GM23338 (cell line): ENCODE measurements around the gene NAT8L.

Source experiments
- CREB1 ChIP-seq: fragments of 250-450 bp; sonication (Bioruptor Pico); IDR thresholded peaks from 2 replicates; pipeline ENCODE4 v1.5.0; 2020; ENCODE audit warnings: low read depth, mild to moderate bottlenecking, moderate library complexity
- CTCF ChIP-seq, 2 experiments: fragments of 200-600 bp in 1 of 2; sonication (generic) in 1 of 2; conservative IDR thresholded peaks; 2 replicates each; pipeline versions ENCODE4 v1.5.1 to v1.6.1; 2016 to 2017; ENCODE audit warnings: antibody characterized with exemption in 2 of 2, low read depth in 2 of 2, mild to moderate bottlenecking in 2 of 2, moderate library complexity in 1 of 2
- ETS1 ChIP-seq: IDR thresholded peaks from 2 replicates; pipeline ENCODE4 v1.6.1; 2016; ENCODE audit warnings: antibody characterized with exemption
- EZH2 ChIP-seq: fragments of 200-600 bp; sonication (generic); IDR thresholded peaks from one replicate; pipeline ENCODE4 v1.8.0; 2017; ENCODE audit warnings: antibody characterized with exemption, mild to moderate bottlenecking, low read depth; ENCODE audit not compliant: unreplicated experiment
- EZH2phosphoT487 ChIP-seq: fragments of 200-600 bp; sonication (generic); IDR thresholded peaks from one replicate; pipeline ENCODE4 v1.8.1; 2018; ENCODE audit warnings: antibody characterized with exemption; ENCODE audit not compliant: unreplicated experiment
- JUNB ChIP-seq: IDR thresholded peaks from one replicate; pipeline ENCODE4 v1.6.1; 2016; ENCODE audit warnings: antibody characterized with exemption; ENCODE audit not compliant: unreplicated experiment
- NANOG ChIP-seq: IDR thresholded peaks from 2 replicates; pipeline ENCODE4 v1.6.1; 2016; ENCODE audit warnings: antibody characterized with exemption, borderline replicate concordance
- POLR2AphosphoS5 ChIP-seq: IDR thresholded peaks from 2 replicates; pipeline ENCODE4 v1.6.1; 2016; ENCODE audit warnings: antibody characterized with exemption, low read depth
- REST ChIP-seq: IDR thresholded peaks from one replicate; pipeline ENCODE4 v1.6.1; 2018; ENCODE audit warnings: antibody characterized with exemption; ENCODE audit not compliant: unreplicated experiment
- STAT1 ChIP-seq: IDR thresholded peaks from one replicate; pipeline ENCODE4 v1.6.1; 2016; ENCODE audit warnings: antibody characterized with exemption; ENCODE audit not compliant: unreplicated experiment
- ZNF331 ChIP-seq: fragments of 250-450 bp; sonication (Bioruptor Pico); IDR thresholded peaks from 2 replicates; pipeline ENCODE4 v1.5.0; 2020; ENCODE audit warnings: low read depth, mild to moderate bottlenecking, moderate library complexity

GRCh38 chr4:2090642-2091041, 31.5 kb downstream of the NAT8L start:
- no peak for TF ChIP-seq CTCF (conservative IDR thresholded peaks at IDR 0.05; ENCODE audit: low read depth in 2 of 2)
- TF ChIP-seq EZH2phosphoT487: no peak
- no peak for TF ChIP-seq JUNB
- TF ChIP-seq REST: no peak
- TF ChIP-seq CREB1: no peak
- no peak for TF ChIP-seq EZH2
- TF ChIP-seq POLR2AphosphoS5: no peak
- TF ChIP-seq STAT1: no peak
- no peak for TF ChIP-seq ETS1
- no peak for TF ChIP-seq NANOG
- no peak for TF ChIP-seq ZNF331 (CRISPR knock-in tag)
